Endothelial cell of umbilical vein (primary cell): ENCODE results near the gene SGSH. TPM values are rescaled to one million over a fixed set of nuclear protein-coding genes. Genes with fewer than 3 reads are reported as not detected.

Experiments
- BruUV-seq: library from RNA; stranded (reverse); fragments of 400-500 nt; replicated peaks from 2 replicates; lab custom pipeline; 2021; lab: Mats Ljungman, UMichigan
- CTCF ChIA-PET: fragments of 300-600, 350-600 bp; sonication (Branson Sonifier 250); formaldehyde crosslinking; loops from one replicate; lab custom pipeline; 2021; ENCODE audit warnings: antibody characterized with exemption, inconsistent platforms; lab: Charles Lee
- POLR2A ChIA-PET: fragments of 300-600, 350-600 bp; sonication (Branson Sonifier 250); formaldehyde crosslinking; loops from one replicate; lab custom pipeline; 2021; ENCODE audit warnings: antibody characterized with exemption, inconsistent platforms; lab: Charles Lee
- DNase-seq: peaks from one replicate; pipeline ENCODE4 v3.0.0-alpha.2; 2011; ENCODE audit warnings: low read depth, low spot score
- FAIRE-seq: peaks from 2 replicates; lab custom pipeline; 2011; peaks lifted over from hg19 to GRCh38; lab: Jason Lieb, UNC
- H2AFZ ChIP-seq: 2 replicates; pipeline ENCODE4 v1.6.0; 2012; ENCODE audit warnings: low read depth, low read length, control low read depth, inconsistent platforms
- H3K27ac ChIP-seq: 2 replicates; pipeline ENCODE4 v1.5.1; 2011; ENCODE audit warnings: low read depth, mild to moderate bottlenecking, control low read depth, low read length, moderate library complexity; ENCODE audit not compliant: insufficient read depth
- H3K27me3 ChIP-seq, 2 experiments: 2 replicates each; pipeline versions ENCODE4 v1.6.0 to v1.6.1; 2011; ENCODE audit warnings: low read length in 2 of 2, mixed read lengths in 1 of 2; ENCODE audit not compliant: control insufficient read depth in 2 of 2, insufficient read depth in 2 of 2
- H3K36me3 ChIP-seq, 2 experiments: 2 replicates in 1 of 2; 3 replicates in 1 of 2; pipeline ENCODE4 v1.5.1; 2011; ENCODE audit warnings: low read length in 2 of 2, mild to moderate bottlenecking in 1 of 2, moderate library complexity in 1 of 2; ENCODE audit not compliant: control insufficient read depth in 2 of 2, insufficient read depth in 2 of 2; ENCODE audit errors: extremely low read depth in 1 of 2
- H3K4me1 ChIP-seq: 3 replicates; pipeline ENCODE4 v1.5.1; 2011; ENCODE audit warnings: mild to moderate bottlenecking, low read length; ENCODE audit not compliant: control insufficient read depth, insufficient read depth; ENCODE audit errors: extremely low read depth
- H3K4me2 ChIP-seq: 2 replicates; pipeline ENCODE4 v1.6.1; 2011; ENCODE audit warnings: low read length, control low read depth, mixed read lengths; ENCODE audit not compliant: insufficient read depth
- H3K4me3 ChIP-seq, 3 experiments: fragments of 200-600 bp in 1 of 3; sonication (generic), shearing (Covaris generic) in 1 of 3; replicated peaks in 1 of 3; 2 replicates each; pipeline ENCODE4 v1.5.1; 2011 to 2016; ENCODE audit warnings: control low read depth in 3 of 3, low read length in 3 of 3, mild to moderate bottlenecking in 2 of 3, inconsistent platforms in 1 of 3, low read depth in 1 of 3, moderate library complexity in 1 of 3; ENCODE audit not compliant: insufficient read depth in 1 of 3
- H3K79me2 ChIP-seq: 2 replicates; pipeline ENCODE4 v1.6.0; 2012; ENCODE audit warnings: low read length, inconsistent platforms; ENCODE audit not compliant: control insufficient read depth, insufficient read depth
- H3K9ac ChIP-seq: replicated peaks from 2 replicates; pipeline ENCODE3; 2011; ENCODE audit warnings: low read length, control low read depth; ENCODE audit not compliant: insufficient read depth; ENCODE audit errors: extremely low read depth
- H3K9me1 ChIP-seq: replicated peaks from 3 replicates; pipeline ENCODE4 v1.6.0; 2011; ENCODE audit warnings: mild to moderate bottlenecking, low read length; ENCODE audit not compliant: control insufficient read depth, insufficient read depth; ENCODE audit errors: extremely low read depth
- H3K9me3 ChIP-seq: replicated peaks from 2 replicates; pipeline ENCODE4 v1.5.1; 2012; ENCODE audit warnings: low read length, inconsistent platforms; ENCODE audit not compliant: control insufficient read depth, insufficient read depth
- H4K20me1 ChIP-seq: replicated peaks from 2 replicates; pipeline ENCODE3; 2011; ENCODE audit warnings: mild to moderate bottlenecking, low read length; ENCODE audit not compliant: control insufficient read depth, insufficient read depth; ENCODE audit errors: extremely low read depth
- CTCF ChIP-seq, 2 donors: IDR thresholded peaks; 1 replicate in 1 of 2; 2 replicates in 1 of 2; pipeline ENCODE4 v1.5.1; 2011; ENCODE audit warnings: low read length in 2 of 2, mild to moderate bottlenecking in 2 of 2, moderate library complexity in 2 of 2, control low read depth in 1 of 2, inconsistent platforms in 1 of 2, low read depth in 1 of 2; ENCODE audit not compliant: insufficient read depth in 1 of 2; ENCODE audit errors: extremely low read depth in 1 of 2
- EZH2 ChIP-seq: IDR thresholded peaks from 2 replicates; pipeline ENCODE4 v1.6.1; 2012; ENCODE audit warnings: borderline replicate concordance, low read depth, mild to moderate bottlenecking, moderate library complexity, low read length, inconsistent platforms; ENCODE audit not compliant: severe bottlenecking
- FOS ChIP-seq: IDR thresholded peaks from 2 replicates; pipeline ENCODE4 v1.6.1; 2011; ENCODE audit warnings: mild to moderate bottlenecking, low read length, moderate library complexity, borderline replicate concordance; ENCODE audit not compliant: insufficient read depth
- GATA2 ChIP-seq: IDR thresholded peaks from 2 replicates; pipeline ENCODE4 v1.7.0; 2011; ENCODE audit warnings: low read depth, mild to moderate bottlenecking, moderate library complexity, mixed read lengths, low read length; ENCODE audit not compliant: insufficient read length, insufficient read depth
- JUN ChIP-seq: IDR thresholded peaks from 2 replicates; pipeline ENCODE4 v1.6.1; 2011; ENCODE audit warnings: borderline replicate concordance, low read depth; ENCODE audit not compliant: insufficient read length, insufficient read depth
- MAX ChIP-seq: IDR thresholded peaks from 2 replicates; pipeline ENCODE4 v1.6.1; 2011; ENCODE audit not compliant: insufficient read depth, insufficient read length
- MYC ChIP-seq: IDR thresholded peaks from one replicate; pipeline ENCODE4 v1.6.1; 2011; ENCODE audit warnings: mild to moderate bottlenecking, low read depth, low read length
- POLR2A ChIP-seq: IDR thresholded peaks from 2 replicates; pipeline ENCODE4 v1.6.1; 2012; ENCODE audit warnings: low read depth, mild to moderate bottlenecking, control low read depth, low read length
- POLR2AphosphoS5 ChIP-seq: IDR thresholded peaks from 2 replicates; pipeline ENCODE4 v1.6.1; 2012; ENCODE audit warnings: low read depth, mild to moderate bottlenecking, control low read depth, low read length, moderate library complexity; ENCODE audit not compliant: insufficient read depth
- dilution Hi-C: fragments of 300-500 bp; cut with MboI; formaldehyde crosslinking; loops from one replicate; pipeline ENCODE4 v1.15.0; 2019; ENCODE audit warnings: low sequenced_read_pairs; ENCODE audit not compliant: extremely low pct_ligation_motif_present
- intact Hi-C: fragments of 100-400 bp; cut with micrococcal nuclease; formaldehyde crosslinking; loops from one replicate; pipeline ENCODE4 v1.10.0; 2022
- polyA plus RNA-seq, 4 experiments: library from polyadenylated mRNA; depleted of rRNA in 3 of 4; stranded (reverse) in 3 of 4; unstranded in 1 of 4; fragments of >200 nt; gene quantifications; 2 replicates each; pipeline versions ENCODE4 v1.2.1 to v1.2.3, GENCODE V29; 2011 to 2012; ENCODE audit warnings: missing spikeins in 1 of 4
- total RNA-seq: library from RNA; stranded (reverse); gene quantifications from 2 replicates; pipeline ENCODE4 v1.2.3, GENCODE V29; 2021

The SGSH gene
- total and polyA plus RNA-seq, 2 donors (not counting 3 experiments of a cell fraction or from before 2014, with no cell fraction given) = 81.4 to 217 TPM

- dilution Hi-C loops = no loop called here
- H3K79me2 ChIP-seq = peaks cover 2% of the 10 kb centered on the region
Measured at GRCh38 chr17:80224683-80225082, 4.5 kb upstream of the SGSH start.

More at GRCh38 chr17:80224683-80225082, 4.5 kb upstream of the SGSH start:
- no peaks in the 10 kb centered on the region for H4K20me1 ChIP-seq
- H3K4me3 ChIP-seq = no peak overlapping the region
- H3K36me3 ChIP-seq = peaks cover 0 to 6% of the 10 kb centered on the region in 2 experiments
- no peak for DNase-seq
- H3K9ac ChIP-seq = no peak overlapping the region
- intact Hi-C loops = no loop called here
- H3K9me3 ChIP-seq = no peaks in the 10 kb centered on the region
- no peak overlapping the region for H3K27ac ChIP-seq
- TF ChIP-seq EZH2 (no peak), POLR2AphosphoS5 (no peak), POLR2A (no peak), CTCF (IDR thresholded peaks at IDR 0.05; ENCODE audit: extremely low read depth in 1 of 2, insufficient read depth in 1 of 2, low read depth in 1 of 2, low read length in 2 of 2) (no peak), MYC (no peak), FOS (no peak), GATA2 (no peak), MAX (no peak), JUN (no peak)
- H3K9me1 ChIP-seq = no peaks in the 10 kb centered on the region
- no peak overlapping the region for H2AFZ ChIP-seq
- H3K4me2 ChIP-seq = no peak overlapping the region
- no TSS peak for BruUV-seq
- H3K4me1 ChIP-seq = peaks cover 6% of the 10 kb centered on the region
- no peak for FAIRE-seq
- CTCF ChIA-PET = interaction anchor here (1.4 kb wide), 1 partner anchor 123 kb away, joined by 4 read pairs; the partner anchor contains the start of gene GAA
- no peaks in the 10 kb centered on the region for H3K27me3 ChIP-seq
- POLR2A ChIA-PET = no interaction called here
